ENCODE data around the gene RNF145. TPM values are rescaled to one million over a fixed set of nuclear protein-coding genes. Genes with fewer than 3 reads are reported as not detected.
A peak's percentile ranks its signal among the peaks of the same experiment; 100 is the strongest.

Gene RNF145
- total RNA-seq, 6 experiments from 2014 or later: 69.8 to 88.1 (median 78.6) TPM

- no peak for DNase-seq
- Mint-ChIP-seq H3K27ac (no peak overlapping the region), H3K4me3 (no peak overlapping the region), H3K9me3 (no peaks in the 10 kb centered on the region), H3K36me3 (ENCODE audit: low read depth) (peaks cover 19% of the 10 kb centered on the region), H3K4me1 (ENCODE audit: low read depth) (peaks cover 22% of the 10 kb centered on the region), H3K27me3 (ENCODE audit: insufficient read depth) (peaks cover 6% of the 10 kb centered on the region)
- no peak for TF ChIP-seq CTCF (IDR thresholded peaks at IDR 0.05)
These were observed 2.4 kb upstream of the RNF145 start for GRCh38 chr5:159211729-159212174.

- no peak for TF ChIP-seq CTCF (IDR thresholded peaks at IDR 0.05)
- Mint-ChIP-seq H3K27ac (no peak overlapping the region), H3K9me3 (no peaks in the 10 kb centered on the region), H3K4me3 (peak overlapping the region; percentile 93; the same call in 1 of the 2 replicates), H3K27me3 (ENCODE audit: insufficient read depth) (peaks cover 6% of the 10 kb centered on the region), H3K36me3 (ENCODE audit: low read depth) (peaks cover 26% of the 10 kb centered on the region), H3K4me1 (ENCODE audit: low read depth) (peaks cover 32% of the 10 kb centered on the region)
- no peak for DNase-seq
These were observed 1.5 kb upstream of the RNF145 start for GRCh38 chr5:159210846-159211245.

- H3K27me3 Mint-ChIP-seq (ENCODE audit: insufficient read depth): peaks cover 6% of the 10 kb centered on the region
- H3K36me3 Mint-ChIP-seq (ENCODE audit: low read depth): peaks cover 26% of the 10 kb centered on the region
- H3K4me3 Mint-ChIP-seq: peak overlapping the region; percentile 93
- TF ChIP-seq CTCF (IDR thresholded peaks at IDR 0.05): no peak
- DNase-seq: no peak
- H3K27ac Mint-ChIP-seq: peak overlapping the region; percentile 82
- peaks cover 38% of the 10 kb centered on the region for H3K4me1 Mint-ChIP-seq (ENCODE audit: low read depth)
- no peaks in the 10 kb centered on the region for H3K9me3 Mint-ChIP-seq
These were observed 883 bp upstream of the RNF145 start for GRCh38 chr5:159210210-159210661.

GRCh38 chr5:159208514-159209437 is 577 bp downstream of the RNF145 start:
- no peak for TF ChIP-seq CTCF (IDR thresholded peaks at IDR 0.05)
- Mint-ChIP-seq H3K9me3 (no peaks in the 10 kb centered on the region), H3K4me1 (ENCODE audit: low read depth) (peaks cover 52% of the 10 kb centered on the region), H3K4me3 (peak overlapping the region; percentile 98), H3K36me3 (ENCODE audit: low read depth) (peaks cover 26% of the 10 kb centered on the region), H3K27me3 (ENCODE audit: insufficient read depth) (peaks cover 6% of the 10 kb centered on the region), H3K27ac (peak overlapping the region; percentile 97)
- DNase-seq: no peak

GRCh38 chr5:159207686-159208513 is 1.5 kb downstream of the RNF145 start:
- Mint-ChIP-seq H3K4me1 (ENCODE audit: low read depth) (peaks cover 61% of the 10 kb centered on the region), H3K4me3 (peak overlapping the region; percentile 98), H3K9me3 (no peaks in the 10 kb centered on the region), H3K27me3 (ENCODE audit: insufficient read depth) (peaks cover 6% of the 10 kb centered on the region), H3K36me3 (ENCODE audit: low read depth) (peaks cover 31% of the 10 kb centered on the region), H3K27ac (peak overlapping the region; percentile 97)
- DNase-seq: peak; percentile 73
- TF ChIP-seq CTCF (IDR thresholded peaks at IDR 0.05): no peak

All from HFFc6 (cell line).